Colonic mucosa (tissue), 4 donors: ENCODE data around the gene ECI2. TPM values are rescaled to one million over a fixed set of nuclear protein-coding genes. Genes with fewer than 3 reads are reported as not detected.

ENCODE experiments used
- DNase-seq: peaks from one replicate; pipeline ENCODE4 v3.0.0-alpha.2; 2020
- H3K27ac ChIP-seq: fragments of 200-600 bp; one replicate; pipeline ENCODE4 v1.8.0; 2021
- H3K27me3 ChIP-seq: fragments of 200-600 bp; one replicate; pipeline ENCODE4 v1.8.0; 2021
- H3K36me3 ChIP-seq: fragments of 200-600 bp; one replicate; pipeline ENCODE4 v1.8.0; 2021
- H3K4me1 ChIP-seq: fragments of 200-600 bp; one replicate; pipeline ENCODE4 v1.8.0; 2021; ENCODE audit warnings: mild to moderate bottlenecking
- H3K4me3 ChIP-seq: fragments of 200-600 bp; one replicate; pipeline ENCODE4 v1.8.0; 2021
- H3K9ac ChIP-seq, 2 donors: one replicate each; pipeline ENCODE4 v1.7.0; 2013; ENCODE audit warnings: control low read depth in 2 of 2, low read depth in 2 of 2, low read length in 2 of 2
- H3K9me3 ChIP-seq: fragments of 200-600 bp; one replicate; pipeline ENCODE4 v1.8.0; 2021
- intact Hi-C: fragments of 100-400 bp; cut with DNase I; formaldehyde crosslinking; loops from one replicate; pipeline ENCODE4 v1.14.1; 2022
- total RNA-seq, 2 donors: library from RNA; stranded (reverse); fragmentation: NEBNext Ultra II Directional in 1 of 2; extraction: Animal tissue kit (Norgen Biotek cat#: 25700) in 1 of 2; gene quantifications; one replicate each; pipeline ENCODE4 v1.2.1, GENCODE V29; 2021
- TF ChIP-seq, protein P1 (sequence below): fragments of 200-600 bp; IDR thresholded peaks from one replicate; pipeline ENCODE4 v1.8.0; 2022; ENCODE audit warnings: antibody characterized with exemption, mild to moderate bottlenecking
- donor health status: healthy.
- donor health status: DM: no; HTN: no; CAD: no.
- donor health status: DM: no; HTN: no; CAD: no.

ECI2 gene
- total RNA-seq, 2 donors from 2014 or later, result 65.5 to 94.8 TPM

DNA sequence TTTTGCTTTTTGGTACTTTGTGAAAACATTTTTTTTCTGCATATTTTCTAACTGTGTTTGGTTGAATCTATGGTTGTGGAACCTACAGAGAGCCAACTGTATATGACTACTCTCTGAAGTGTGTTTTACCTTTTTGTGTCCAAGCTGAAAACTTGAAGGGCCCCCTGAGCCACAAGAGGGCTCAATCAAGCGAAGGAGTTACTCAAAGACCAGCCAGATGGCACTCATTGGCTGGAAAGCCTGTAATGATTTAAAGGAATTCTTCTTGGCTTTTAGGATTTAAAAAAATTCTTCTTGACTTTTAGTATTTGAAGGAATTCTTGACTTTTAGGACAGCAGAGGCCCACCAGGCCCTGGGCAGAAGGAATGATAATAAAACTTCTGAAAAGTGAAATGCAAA lies 27.0 kb upstream of the ECI2 start:
- intact Hi-C loops, result no loop called here
- no peaks in the 10 kb centered on the region for H3K27me3 ChIP-seq
- H3K9me3 ChIP-seq, result no peaks in the 10 kb centered on the region
- no peak overlapping the region for H3K9ac ChIP-seq
- H3K4me3 ChIP-seq, result no peak overlapping the region
- H3K27ac ChIP-seq, result no peak overlapping the region
- TF ChIP-seq, protein P1, sequence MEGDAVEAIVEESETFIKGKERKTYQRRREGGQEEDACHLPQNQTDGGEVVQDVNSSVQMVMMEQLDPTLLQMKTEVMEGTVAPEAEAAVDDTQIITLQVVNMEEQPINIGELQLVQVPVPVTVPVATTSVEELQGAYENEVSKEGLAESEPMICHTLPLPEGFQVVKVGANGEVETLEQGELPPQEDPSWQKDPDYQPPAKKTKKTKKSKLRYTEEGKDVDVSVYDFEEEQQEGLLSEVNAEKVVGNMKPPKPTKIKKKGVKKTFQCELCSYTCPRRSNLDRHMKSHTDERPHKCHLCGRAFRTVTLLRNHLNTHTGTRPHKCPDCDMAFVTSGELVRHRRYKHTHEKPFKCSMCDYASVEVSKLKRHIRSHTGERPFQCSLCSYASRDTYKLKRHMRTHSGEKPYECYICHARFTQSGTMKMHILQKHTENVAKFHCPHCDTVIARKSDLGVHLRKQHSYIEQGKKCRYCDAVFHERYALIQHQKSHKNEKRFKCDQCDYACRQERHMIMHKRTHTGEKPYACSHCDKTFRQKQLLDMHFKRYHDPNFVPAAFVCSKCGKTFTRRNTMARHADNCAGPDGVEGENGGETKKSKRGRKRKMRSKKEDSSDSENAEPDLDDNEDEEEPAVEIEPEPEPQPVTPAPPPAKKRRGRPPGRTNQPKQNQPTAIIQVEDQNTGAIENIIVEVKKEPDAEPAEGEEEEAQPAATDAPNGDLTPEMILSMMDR, result no peak
- no peak for DNase-seq
- H3K36me3 ChIP-seq, result no peaks in the 10 kb centered on the region
- H3K4me1 ChIP-seq, result no peaks in the 10 kb centered on the region

DNA sequence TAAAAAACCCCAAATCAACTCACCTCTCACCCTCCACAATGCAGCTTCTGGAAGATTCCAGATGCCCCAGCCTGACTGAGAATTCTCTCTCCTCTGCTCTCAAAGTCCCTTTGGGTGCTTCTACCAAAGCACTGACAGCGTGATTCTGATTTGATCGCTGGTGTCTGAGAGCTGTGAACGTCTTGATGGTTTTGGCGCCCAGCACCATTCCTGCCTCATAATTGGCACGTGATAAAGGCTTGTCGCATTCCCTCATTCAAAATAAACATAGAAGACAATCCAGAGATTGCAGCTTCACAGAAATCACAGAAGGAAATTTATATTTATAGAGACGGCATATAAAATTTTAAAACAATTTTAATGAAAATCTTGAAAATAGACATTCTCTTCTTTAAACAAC lies 24.1 kb upstream of the ECI2 start:
- TF ChIP-seq, protein P1, result no peak
- Histone ChIP-seq H3K4me1 (no peaks in the 10 kb centered on the region), H3K9ac (no peak overlapping the region), H3K27ac (no peak overlapping the region), H3K9me3 (no peaks in the 10 kb centered on the region), H3K27me3 (no peaks in the 10 kb centered on the region), H3K4me3 (no peak overlapping the region), H3K36me3 (no peaks in the 10 kb centered on the region)
- intact Hi-C loops, result loop anchor here (5.0 to 10.0 kb wide), 2 partner anchors 102 to 415 kb away; no protein-coding TSS in a partner anchor
- DNase-seq, result no peak

DNA sequence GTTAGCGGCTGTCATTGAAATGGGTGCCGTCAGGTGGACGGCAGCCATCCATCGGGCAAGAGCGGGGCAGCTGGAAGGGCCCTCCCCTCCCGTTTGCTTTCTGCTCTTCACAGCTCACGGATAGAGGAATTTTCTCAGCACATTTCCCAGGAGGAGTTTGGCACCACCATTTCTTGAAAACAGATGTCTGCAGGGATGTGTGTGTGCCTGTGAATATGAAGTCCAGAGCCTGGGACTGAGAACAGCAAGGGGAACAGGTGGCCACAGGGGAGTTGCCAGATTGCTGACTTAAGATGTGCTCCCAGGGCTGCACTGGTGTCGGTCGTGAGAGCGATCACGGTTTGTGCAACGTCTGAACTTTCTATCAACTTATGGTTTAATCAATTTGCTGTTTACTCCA lies 22.1 kb upstream of the ECI2 start:
- Histone ChIP-seq H3K9ac (no peak overlapping the region), H3K27me3 (no peaks in the 10 kb centered on the region), H3K27ac (no peak overlapping the region), H3K4me3 (no peak overlapping the region), H3K36me3 (no peaks in the 10 kb centered on the region), H3K4me1 (no peaks in the 10 kb centered on the region), H3K9me3 (no peaks in the 10 kb centered on the region)
- TF ChIP-seq, protein P1, result no peak
- intact Hi-C loops, result loop anchor here (5.0 to 10.0 kb wide), 2 partner anchors 100 to 413 kb away; no protein-coding TSS in a partner anchor
- no peak for DNase-seq

DNA sequence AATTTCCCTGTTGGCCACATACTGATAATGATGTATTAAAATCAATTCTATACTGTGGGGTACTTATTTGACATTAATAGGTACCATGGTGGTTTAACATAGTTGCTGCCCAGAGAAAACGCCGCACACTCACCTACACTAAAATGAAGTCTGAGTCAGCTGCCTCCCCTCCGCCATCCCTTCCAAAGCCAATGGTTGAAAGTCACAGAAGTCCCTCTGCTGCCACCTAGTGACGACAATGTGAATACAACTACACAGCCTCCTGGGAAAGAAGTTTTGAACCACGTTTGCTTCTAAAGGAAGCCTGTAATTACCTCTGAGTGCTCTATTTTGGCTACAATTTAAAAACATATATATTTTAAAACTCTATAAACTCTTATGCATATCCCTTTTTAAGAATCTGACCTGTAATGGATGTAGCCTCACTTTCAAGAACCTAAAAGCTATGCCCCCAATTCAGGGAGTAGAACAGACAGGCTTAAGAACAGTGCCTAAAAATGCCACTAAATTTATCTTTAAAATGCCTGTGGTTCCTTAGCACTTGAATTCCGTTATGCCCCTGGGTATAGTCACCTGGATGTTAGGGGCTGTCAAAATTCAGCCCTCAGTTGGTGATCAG lies 20.6 kb upstream of the ECI2 start:
- H3K9ac ChIP-seq, result no peak overlapping the region
- TF ChIP-seq, protein P1, result peak; percentile 87
- peak; percentile 86 for DNase-seq
- no peaks in the 10 kb centered on the region for H3K27me3 ChIP-seq
- H3K4me3 ChIP-seq, result no peak overlapping the region
- H3K36me3 ChIP-seq, result no peaks in the 10 kb centered on the region
- H3K27ac ChIP-seq, result no peak overlapping the region
- intact Hi-C loops, result loop anchor here (5.0 to 10.0 kb wide), 2 partner anchors 99 to 411 kb away; no protein-coding TSS in a partner anchor
- H3K4me1 ChIP-seq, result no peaks in the 10 kb centered on the region
- no peaks in the 10 kb centered on the region for H3K9me3 ChIP-seq

DNA sequence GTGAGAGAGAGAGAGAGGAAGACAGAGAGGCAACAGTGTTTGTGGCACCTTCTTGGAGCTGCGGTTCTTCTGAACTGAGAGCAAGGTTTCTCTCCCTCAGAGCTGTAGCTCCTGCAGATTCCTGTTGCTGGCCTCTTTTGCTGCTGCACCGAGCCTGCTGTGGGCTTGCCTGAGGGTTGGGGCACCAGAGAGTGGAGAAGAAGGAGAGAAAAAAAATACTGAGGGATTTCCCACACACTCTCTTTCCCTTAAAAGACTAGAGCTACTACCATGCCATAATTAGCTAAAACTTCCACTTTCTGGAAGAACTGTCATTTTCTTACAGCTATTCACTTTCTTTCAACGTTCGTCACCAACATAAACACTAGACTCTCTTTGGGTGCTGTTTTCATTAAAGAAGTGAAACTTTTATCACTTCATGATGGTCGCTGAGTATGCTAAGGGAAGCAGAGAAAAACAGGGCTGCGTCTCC lies 18.2 kb upstream of the ECI2 start:
- intact Hi-C loops, result loop anchor here (10.0 kb wide), 1 partner anchor 409 kb away; no protein-coding TSS in a partner anchor

More for the DNA sequence above, 18.2 kb upstream of the ECI2 start:
- Histone ChIP-seq H3K4me1 (no peaks in the 10 kb centered on the region), H3K27me3 (no peaks in the 10 kb centered on the region), H3K27ac (no peak overlapping the region), H3K9ac (no peak overlapping the region), H3K4me3 (no peak overlapping the region), H3K9me3 (no peaks in the 10 kb centered on the region), H3K36me3 (no peaks in the 10 kb centered on the region)
- TF ChIP-seq, protein P1, result no peak
- DNase-seq, result no peak
